Bronchial epithelial cell (primary cell): Measurements from ENCODE around the gene OSBPL9. TPM values are rescaled to one million over a fixed set of nuclear protein-coding genes. Genes with fewer than 3 reads are reported as not detected.

Experiments
- DNase-seq: peaks from one replicate; pipeline ENCODE4 v3.0.0-alpha.2; 2010; ENCODE audit warnings: low read depth
- FAIRE-seq: peaks from 2 replicates; lab custom pipeline; 2011; peaks lifted over from hg19 to GRCh38; lab: Jason Lieb, UNC
- H3K27me3 ChIP-seq: 2 replicates; pipeline ENCODE4 v1.5.1; 2011; ENCODE audit warnings: low read length; ENCODE audit not compliant: control insufficient read depth, insufficient read depth
- H3K36me3 ChIP-seq: 2 replicates; pipeline ENCODE4 v1.5.1; 2011; ENCODE audit warnings: low read length; ENCODE audit not compliant: control insufficient read depth, insufficient read depth
- H3K4me3 ChIP-seq: 2 replicates; pipeline ENCODE4 v1.5.1; 2011; ENCODE audit warnings: mild to moderate bottlenecking, low read depth, low read length, control low read depth
- CTCF ChIP-seq: IDR thresholded peaks from 2 replicates; pipeline ENCODE4 v1.5.1; 2011; ENCODE audit warnings: mild to moderate bottlenecking, moderate library complexity, low read length, control low read depth, inconsistent platforms; ENCODE audit not compliant: insufficient read depth, severe bottlenecking
- total RNA-seq: library from RNA; depleted of rRNA; stranded (reverse); fragments of >200 nt; gene quantifications from 2 replicates; pipeline ENCODE4 v1.2.1, GENCODE V29; 2014

Gene OSBPL9
- total RNA-seq, 1 donor from 2014 or later: 69.8 TPM

- DNase-seq (no peak), FAIRE-seq (no peak)
- no peak for TF ChIP-seq CTCF
- no peaks in the 10 kb centered on the region for H3K36me3 ChIP-seq
- no peaks in the 10 kb centered on the region for H3K27me3 ChIP-seq
- H3K4me3 ChIP-seq: no peak overlapping the region
These were observed 47.7 kb downstream of the OSBPL9 start for GRCh38 chr1:51664421-51665240.

GRCh38 chr1:51666478-51666877, 49.6 kb downstream of the OSBPL9 start:
- no peak overlapping the region for H3K4me3 ChIP-seq
- H3K36me3 ChIP-seq: no peaks in the 10 kb centered on the region
- FAIRE-seq (no peak), DNase-seq (no peak)
- no peaks in the 10 kb centered on the region for H3K27me3 ChIP-seq
- TF ChIP-seq CTCF: no peak

- DNase-seq: no peak
- FAIRE-seq: no peak
- H3K4me3 ChIP-seq: no peak overlapping the region
- no peak for TF ChIP-seq CTCF
- no peaks in the 10 kb centered on the region for H3K27me3 ChIP-seq
- no peaks in the 10 kb centered on the region for H3K36me3 ChIP-seq
These were observed 50.7 kb downstream of the OSBPL9 start for GRCh38 chr1:51667561-51667960.

- no peak for DNase-seq
- no peaks in the 10 kb centered on the region for H3K27me3 ChIP-seq
- no peak for FAIRE-seq
- H3K4me3 ChIP-seq: no peak overlapping the region
- no peaks in the 10 kb centered on the region for H3K36me3 ChIP-seq
- TF ChIP-seq CTCF: no peak
These were observed 52.4 kb downstream of the OSBPL9 start for GRCh38 chr1:51669272-51669671.

- no peaks in the 10 kb centered on the region for H3K27me3 ChIP-seq
- TF ChIP-seq CTCF: no peak
- FAIRE-seq: no peak
- DNase-seq: no peak
- no peak overlapping the region for H3K4me3 ChIP-seq
- H3K36me3 ChIP-seq: no peaks in the 10 kb centered on the region
These were observed 52.9 kb downstream of the OSBPL9 start for GRCh38 chr1:51669816-51670215.
